Subcutaneous adipose tissue (tissue), 4 donors: ENCODE results near the gene TCP11L1. TPM values are rescaled to one million over a fixed set of nuclear protein-coding genes. Genes with fewer than 3 reads are reported as not detected.

Source experiments
- CTCF ChIP-seq: fragments of 450-650 bp; IDR thresholded peaks from one replicate; pipeline ENCODE4 v1.5.1; 2016; ENCODE audit warnings: low read depth, mild to moderate bottlenecking, control low read depth, antibody characterized with exemption, moderate library complexity
- total RNA-seq, 4 donors: library from RNA; depleted of rRNA; stranded (reverse); fragments of >200 nt; gene quantifications; one replicate each; pipeline ENCODE4 v1.1.0, GENCODE V29; 2016

TCP11L1 gene
- total RNA-seq, 4 donors from 2014 or later, result 25.2 to 31.1 (median 28.6) TPM

DNA sequence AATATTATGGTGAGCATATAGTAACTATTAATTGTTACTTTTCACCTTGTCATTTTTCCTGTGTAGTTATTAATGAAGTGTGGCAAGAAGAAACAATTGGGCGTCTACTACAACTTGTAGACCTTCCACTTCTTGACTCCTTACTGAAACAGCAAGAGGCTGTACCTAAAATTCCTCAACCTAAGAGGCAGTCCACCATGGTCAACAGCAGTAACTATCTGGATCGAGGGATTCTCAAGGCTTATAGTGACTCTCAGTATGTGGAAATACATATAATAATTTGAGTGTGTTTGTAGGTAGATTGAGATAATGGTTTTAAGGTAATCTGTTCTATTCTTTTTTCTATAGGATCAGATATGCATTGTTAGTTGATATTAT lies 10.8 kb upstream of the TCP11L1 start:
- no peak for TF ChIP-seq CTCF

DNA sequence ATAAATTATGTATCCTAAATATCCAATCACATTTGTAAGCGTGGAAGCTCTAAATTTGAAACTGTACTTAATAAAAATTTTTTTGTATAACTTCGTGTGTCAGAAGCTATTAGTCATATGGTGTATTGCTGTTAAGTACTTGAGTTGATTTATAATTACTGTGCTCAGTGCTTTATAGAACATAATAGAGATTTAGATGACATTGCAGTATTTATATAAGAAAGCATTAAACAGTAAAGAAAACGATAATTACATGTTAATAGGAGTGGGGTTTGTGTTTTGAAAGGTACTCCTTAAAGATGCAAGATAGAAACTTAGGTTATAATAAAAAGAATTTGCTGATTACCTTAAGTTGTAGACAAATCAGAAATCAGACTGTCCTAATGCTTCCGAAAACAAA lies 5.9 kb upstream of the TCP11L1 start:
- TF ChIP-seq CTCF, result no peak

GRCh38 chr11:33035011-33035410 lies 4.4 kb upstream of the TCP11L1 start:
- no peak for TF ChIP-seq CTCF

GRCh38 chr11:33040033-33040861 lies 875 bp downstream of the TCP11L1 start:
- no peak for TF ChIP-seq CTCF

GRCh38 chr11:33040862-33041453 lies 1.6 kb downstream of the TCP11L1 start:
- no peak for TF ChIP-seq CTCF

DNA sequence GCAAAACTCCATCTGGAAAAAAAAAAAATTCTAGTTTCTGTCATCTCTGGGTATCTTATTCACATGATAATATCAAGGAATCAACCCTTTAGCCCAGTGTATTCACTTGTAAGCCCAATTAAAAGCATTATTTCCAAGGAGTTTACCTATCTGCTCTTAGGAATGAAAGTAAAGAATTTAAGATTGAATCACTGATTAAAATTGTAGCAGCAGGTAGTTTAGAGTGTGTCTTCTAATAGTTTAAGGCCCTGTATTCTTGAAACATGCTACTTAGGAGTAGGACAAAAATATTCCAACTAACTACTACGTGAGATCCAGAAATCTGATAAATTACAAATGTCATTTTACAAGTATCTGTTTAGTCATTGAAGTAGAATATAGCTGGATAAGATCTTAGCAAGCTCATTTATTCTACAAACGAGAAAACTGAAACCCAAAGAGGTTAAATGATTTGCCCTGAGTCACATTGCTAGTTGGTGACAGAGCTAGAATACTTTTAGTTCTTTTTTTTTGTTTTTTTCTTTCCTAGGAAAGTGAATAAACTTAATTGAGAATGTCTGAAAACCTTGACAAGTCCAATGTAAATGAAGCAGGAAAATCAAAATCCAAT lies 4.0 kb downstream of the TCP11L1 start:
- TF ChIP-seq CTCF, result no peak

GRCh38 chr11:33044285-33044756 lies 4.9 kb downstream of the TCP11L1 start:
- no peak for TF ChIP-seq CTCF
